ENCODE measurements around the gene ADAD2.

DNA sequence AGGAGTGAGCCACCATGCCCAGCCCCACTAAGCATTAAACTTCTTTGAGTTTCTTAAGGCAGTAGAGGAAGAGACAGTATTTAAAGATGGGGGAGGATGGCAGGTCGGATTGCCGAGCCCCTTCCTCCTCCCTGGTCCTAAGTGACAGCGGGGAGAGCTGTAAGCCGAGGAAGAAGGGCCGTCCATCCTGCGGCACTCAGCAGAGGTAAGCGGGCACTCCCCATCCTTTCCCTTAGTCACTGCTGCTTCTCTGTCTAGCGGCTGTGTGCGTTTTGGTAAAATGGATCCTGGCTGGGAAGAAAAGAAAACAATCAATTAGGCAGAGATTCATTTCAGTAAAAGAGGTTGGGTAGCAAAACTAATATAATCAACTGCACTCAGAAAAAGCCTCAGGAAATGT, 31.9 kb upstream of the ADAD2 start:
- TF ChIP-seq, protein P1, sequence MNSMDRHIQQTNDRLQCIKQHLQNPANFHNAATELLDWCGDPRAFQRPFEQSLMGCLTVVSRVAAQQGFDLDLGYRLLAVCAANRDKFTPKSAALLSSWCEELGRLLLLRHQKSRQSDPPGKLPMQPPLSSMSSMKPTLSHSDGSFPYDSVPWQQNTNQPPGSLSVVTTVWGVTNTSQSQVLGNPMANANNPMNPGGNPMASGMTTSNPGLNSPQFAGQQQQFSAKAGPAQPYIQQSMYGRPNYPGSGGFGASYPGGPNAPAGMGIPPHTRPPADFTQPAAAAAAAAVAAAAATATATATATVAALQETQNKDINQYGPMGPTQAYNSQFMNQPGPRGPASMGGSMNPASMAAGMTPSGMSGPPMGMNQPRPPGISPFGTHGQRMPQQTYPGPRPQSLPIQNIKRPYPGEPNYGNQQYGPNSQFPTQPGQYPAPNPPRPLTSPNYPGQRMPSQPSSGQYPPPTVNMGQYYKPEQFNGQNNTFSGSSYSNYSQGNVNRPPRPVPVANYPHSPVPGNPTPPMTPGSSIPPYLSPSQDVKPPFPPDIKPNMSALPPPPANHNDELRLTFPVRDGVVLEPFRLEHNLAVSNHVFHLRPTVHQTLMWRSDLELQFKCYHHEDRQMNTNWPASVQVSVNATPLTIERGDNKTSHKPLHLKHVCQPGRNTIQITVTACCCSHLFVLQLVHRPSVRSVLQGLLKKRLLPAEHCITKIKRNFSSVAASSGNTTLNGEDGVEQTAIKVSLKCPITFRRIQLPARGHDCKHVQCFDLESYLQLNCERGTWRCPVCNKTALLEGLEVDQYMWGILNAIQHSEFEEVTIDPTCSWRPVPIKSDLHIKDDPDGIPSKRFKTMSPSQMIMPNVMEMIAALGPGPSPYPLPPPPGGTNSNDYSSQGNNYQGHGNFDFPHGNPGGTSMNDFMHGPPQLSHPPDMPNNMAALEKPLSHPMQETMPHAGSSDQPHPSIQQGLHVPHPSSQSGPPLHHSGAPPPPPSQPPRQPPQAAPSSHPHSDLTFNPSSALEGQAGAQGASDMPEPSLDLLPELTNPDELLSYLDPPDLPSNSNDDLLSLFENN (IDR thresholded peaks at IDR 0.05; ENCODE audit: low read depth in 2 of 2, low read length in 2 of 2), result no peak
- no peak for TF ChIP-seq TAF1 (IDR thresholded peaks at IDR 0.05; ENCODE audit: control insufficient read depth, extremely low read depth, insufficient read depth, low read length, severe bottlenecking)

Measured in K562 (cell line).